ENCODE measurements around the gene UBXN7.
"Not testable (repeated sequence)": the region's sequence is repeated elsewhere in the genome, so short reads cannot be mapped to it uniquely, and the experiment has no call there.

The UBXN7 gene, protein sequence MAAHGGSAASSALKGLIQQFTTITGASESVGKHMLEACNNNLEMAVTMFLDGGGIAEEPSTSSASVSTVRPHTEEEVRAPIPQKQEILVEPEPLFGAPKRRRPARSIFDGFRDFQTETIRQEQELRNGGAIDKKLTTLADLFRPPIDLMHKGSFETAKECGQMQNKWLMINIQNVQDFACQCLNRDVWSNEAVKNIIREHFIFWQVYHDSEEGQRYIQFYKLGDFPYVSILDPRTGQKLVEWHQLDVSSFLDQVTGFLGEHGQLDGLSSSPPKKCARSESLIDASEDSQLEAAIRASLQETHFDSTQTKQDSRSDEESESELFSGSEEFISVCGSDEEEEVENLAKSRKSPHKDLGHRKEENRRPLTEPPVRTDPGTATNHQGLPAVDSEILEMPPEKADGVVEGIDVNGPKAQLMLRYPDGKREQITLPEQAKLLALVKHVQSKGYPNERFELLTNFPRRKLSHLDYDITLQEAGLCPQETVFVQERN

DNA sequence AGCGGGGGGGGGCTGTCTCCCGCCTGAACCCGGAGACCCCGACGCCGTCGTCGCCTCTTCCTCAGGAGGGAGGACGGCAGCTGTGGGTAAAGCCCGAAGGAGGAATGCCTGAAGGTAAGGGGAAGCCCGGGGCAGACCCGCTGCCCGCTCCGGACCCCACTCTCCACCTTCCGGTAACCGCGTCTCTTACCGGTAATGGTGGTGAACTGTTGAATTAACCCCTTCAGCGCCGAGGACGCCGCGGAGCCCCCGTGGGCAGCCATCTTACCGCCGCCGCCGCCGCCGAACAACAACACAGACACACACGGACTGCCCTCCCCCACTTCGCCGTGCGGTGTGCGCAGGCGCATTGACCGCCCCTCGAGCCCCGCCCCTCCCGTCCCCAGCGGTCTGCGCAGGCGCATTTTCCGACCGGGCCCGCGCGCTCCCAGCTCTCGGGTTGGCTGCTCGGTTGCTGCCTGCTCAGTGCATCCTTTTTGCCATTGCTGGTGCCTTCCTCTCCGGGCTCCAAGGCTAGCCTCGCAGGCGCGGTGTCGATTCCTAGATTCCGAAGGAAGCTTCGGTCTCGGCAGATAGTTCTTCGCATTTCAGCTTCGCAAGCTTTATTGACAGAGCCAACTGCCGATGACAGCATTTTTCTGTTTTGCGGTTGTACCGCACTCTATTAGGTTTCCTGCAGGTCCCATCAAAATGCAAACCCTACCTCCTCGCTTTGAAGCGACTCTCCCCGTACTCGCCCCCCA is at the start of gene UBXN7:
Gene UBXN7, minus strand, starts transcription at position 291 of the 743 bp plus-strand sequence. Its CDS starts 28 bp downstream, at position 263.
- DNase-seq: peak; percentile 96

DNA sequence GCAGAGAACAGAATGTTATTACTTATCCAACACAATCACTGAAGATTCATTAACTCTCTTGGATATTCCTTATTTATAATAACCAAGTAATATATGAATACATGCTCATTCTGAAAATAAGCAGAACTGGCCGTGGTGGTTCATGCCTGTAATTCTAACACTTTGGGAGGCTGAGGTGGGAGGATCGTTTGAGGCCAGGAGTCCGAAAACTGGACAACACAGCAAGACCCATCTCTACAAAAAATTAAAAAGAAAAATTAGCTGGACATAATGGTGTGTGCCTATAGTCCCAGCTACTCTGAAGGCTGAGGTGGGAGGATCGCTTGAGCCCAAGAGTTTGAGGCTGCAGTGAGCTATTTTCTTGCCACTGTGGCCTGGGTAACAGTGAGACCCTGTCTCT is 45.5 kb upstream of the UBXN7 start:
- no peak for DNase-seq

DNA sequence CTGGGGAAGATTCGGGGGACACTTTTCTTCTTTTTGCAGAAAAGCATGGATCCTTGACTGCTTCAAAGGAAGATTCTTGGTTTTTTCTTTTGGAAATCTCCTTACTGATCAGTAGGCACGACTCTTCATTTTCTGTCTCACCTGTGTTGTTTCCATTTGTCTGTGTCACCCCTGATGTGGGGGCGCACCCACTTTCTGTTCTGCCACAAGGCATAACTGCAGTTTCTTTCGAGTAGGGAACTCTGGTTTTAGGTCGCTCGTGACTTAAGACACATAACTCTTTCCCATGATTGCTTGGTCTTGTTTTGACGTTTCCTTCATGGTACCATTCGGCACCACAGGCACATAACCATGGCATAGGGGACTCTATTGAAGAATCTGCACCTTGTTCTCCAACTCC is 40.1 kb upstream of the UBXN7 start:
- no peak for DNase-seq

DNA sequence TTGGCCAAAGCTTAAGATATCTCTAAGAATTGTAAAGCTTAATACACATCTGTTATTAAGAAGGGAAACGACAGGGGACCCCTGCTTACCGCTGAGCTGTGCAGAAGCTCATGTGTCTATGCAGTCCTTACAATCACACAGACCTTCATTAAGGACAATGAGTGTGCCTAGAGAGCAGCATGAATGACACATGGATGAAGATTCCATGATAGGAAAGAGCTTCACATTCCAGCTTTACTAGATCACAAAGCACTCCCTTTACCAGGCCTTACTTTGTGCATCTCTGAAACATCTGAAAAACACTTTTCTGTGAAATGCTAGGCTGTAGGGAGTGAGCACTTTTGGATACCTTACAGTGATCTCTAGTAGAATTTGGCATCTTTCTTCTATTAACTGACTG is 39.3 kb upstream of the UBXN7 start:
- DNase-seq: no peak

DNA sequence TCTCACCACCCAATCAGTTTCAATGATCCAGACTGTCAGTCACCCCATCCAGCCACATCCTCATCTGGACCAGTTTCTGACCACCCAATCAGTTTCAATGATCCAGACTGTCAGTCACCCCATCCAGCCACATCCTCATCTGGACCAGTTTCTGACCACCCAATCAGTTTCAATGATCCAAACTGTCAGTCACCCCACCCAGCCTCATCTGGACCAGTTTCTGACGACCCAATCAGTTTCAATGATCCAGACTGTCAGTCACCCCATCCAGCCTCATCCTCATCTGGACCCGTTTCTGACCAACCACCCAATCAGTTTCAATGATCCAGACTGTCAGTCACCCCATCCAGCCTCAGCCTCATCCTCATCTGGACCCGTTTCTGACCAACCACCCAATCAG is 38.0 kb upstream of the UBXN7 start:
- DNase-seq: not testable (repeated sequence)

DNA sequence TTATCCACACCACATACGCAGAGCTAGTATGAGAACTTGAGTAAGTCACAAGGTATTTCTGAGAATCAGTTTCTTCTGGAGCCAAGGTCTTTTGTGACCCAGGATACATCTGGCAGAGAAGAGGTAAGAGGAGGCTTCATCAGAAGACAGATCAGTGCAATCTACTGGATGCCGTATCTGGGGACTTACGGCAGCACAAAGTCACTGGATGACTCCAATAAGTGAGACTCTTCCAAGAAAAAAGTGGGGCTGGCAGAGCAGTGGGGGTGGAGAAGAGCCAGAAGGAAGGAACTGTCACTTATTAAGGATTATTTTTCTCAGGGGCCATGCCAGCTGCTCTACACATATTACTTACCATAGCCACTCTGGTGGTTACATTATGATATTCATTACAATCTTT is 31.6 kb upstream of the UBXN7 start:
- DNase-seq: no peak

DNA sequence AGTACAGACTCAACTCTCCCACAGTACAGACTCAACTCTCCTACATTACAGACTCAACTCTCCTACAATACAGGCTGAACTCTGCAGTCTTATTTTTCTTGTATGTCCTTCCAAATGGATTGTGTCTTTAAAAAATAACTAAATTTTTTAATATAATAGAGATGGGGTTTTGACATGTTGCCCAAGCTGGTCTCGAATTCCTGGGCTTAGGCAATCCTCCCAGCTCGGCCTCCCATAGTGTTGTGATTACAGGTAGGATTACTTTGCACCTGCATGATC is 31.2 kb upstream of the UBXN7 start:
- no peak for DNase-seq

DNA sequence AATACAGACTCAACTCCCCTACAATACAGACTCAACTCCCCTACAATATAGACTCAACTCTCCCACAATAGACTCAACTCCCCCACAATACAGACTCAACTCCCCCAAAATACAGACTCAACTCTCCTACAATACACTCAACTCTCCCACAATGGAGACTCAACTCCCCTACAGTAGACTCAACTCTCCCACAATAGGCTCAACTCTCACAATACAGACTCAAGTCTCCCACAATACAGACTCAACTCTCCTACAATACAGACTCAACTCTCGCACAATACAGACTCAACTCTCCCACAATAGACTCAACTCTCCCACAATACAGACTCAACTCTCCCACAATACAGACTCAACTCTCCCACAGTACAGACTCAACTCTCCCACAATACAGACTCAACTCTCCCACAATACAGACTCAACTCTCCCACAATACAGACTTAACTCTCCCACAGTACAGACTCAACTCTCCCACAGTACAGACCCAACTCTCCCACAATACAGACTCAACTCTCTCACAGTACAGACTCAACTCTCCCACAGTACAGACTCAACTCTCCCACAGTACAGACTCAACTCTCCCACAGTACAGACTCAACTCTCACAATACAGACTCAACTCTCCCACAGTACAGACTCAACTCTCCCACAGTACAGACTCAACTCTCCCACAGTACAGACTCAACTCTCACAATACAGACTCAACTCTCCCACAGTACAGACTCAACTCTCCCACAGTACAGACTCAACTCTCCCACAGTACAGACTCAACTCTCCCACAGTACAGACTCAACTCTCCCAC is 30.7 kb upstream of the UBXN7 start:
- DNase-seq: not testable (repeated sequence)

DNA sequence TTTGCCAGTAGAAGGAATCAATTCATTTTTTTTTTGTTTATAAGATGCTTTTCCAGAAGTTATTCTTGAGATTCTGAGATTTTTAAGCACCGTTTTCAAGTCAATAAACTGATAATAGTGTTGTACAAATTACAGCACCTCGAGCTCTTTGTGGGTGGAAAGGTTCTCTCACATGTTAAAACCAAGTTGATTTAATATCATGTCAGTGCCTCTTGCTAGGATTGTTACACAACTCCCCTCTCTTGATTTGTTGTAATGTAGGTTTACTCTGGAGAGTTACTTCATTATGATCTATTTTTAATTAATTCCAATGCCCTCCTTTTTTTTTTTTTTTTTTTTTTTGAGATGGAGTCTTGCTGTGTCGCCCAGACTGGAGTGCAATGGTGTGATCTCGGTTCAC is 25.8 kb upstream of the UBXN7 start:
- no peak for DNase-seq

DNA sequence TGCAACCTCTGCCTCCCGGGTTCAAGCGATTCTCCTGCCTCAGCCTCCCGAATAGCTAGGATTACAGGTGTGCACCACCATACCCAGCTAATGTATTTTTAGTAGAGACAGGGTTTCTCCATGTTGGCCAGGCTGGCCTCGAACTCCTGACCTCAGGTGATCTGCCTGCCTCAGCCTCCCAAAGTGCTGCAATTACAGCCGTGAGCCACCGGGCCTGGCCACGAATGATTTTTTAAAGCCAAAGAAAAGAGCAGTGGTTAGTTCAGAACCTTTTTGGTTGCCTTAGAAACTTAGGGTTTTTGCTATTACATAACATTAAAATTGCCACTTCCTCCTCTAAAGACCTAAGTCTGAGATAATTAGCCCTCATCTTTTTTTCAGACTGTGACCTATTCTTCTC is 25.2 kb upstream of the UBXN7 start:
- DNase-seq: not testable (repeated sequence)

DNA sequence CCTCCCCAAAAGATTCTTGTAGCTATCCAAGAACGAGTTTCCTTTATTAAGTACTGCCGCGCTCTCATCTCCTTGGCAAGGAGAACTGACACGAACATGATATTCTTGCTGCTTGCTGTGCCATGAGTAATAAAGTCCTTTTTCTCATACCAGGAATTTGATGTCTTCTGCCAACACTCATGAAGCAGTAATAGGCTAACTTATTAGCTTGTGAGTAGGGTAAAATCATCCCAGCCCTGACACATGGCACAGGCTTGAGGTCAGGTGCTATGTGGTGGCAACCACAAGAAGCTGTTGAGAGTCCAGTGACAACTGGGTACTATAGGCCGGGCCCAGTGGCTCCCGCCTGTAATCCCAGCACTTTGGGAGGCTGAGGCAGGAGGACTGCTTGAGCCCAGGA is 22.7 kb upstream of the UBXN7 start:
- no peak for DNase-seq

DNA sequence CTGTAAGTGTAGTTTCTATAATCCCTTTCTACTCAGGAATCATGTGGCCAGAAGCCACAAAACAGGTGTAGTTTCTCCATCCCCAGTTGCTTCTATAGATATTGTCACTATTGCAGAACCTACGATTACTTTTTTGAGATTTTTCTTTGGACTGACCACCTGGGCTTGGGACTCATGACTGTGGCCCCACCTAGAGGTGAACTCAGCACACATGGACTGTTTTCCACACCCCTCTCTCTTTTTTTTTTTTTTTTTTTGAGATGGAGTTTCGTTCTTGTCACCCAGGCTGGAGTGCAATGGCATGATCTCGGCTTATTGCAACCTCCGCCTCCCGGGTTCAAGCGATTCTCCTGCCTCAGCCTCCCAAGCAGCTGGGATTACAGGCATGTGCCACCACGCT is 13.2 kb upstream of the UBXN7 start:
- not testable (repeated sequence) for DNase-seq

DNA sequence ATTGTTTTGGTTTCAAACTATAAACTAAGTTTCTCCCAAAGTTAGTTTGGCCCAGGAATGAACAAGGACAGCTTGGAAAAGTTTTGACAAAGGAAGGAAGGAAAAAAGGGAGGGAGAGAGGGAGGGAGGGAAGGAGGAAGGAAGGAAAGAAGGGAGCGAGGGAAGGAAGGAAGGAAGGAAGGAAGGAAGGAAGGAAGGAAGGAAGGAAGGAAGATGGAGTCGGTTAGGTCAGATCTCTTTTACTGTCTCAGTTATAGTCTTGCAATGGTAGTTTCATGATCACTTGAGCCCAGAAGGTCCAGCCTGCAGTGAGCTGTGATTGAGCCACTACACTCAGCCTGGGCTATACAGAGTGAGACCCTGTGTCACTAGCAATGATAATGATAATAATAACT is 12.3 kb upstream of the UBXN7 start:
- no peak for DNase-seq

DNA sequence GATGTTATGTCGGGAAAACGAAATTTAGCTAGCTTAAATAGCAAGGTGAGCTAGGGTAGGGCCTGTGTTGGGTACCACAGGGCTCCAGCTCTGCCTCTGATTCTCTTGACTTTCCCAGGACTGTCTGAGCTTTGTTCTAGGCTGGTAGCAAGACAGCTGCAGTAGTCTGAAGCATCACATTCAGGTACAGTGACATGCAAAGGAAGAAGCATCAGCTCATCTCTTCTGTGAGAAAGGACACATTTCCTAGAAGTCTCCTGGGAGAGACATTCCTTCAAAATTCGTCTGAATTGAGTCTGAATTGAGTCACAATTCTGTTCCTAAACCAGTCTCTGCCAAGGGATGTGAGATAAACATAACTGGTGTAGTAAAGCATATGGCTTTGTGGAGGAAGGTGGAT is 8.5 kb upstream of the UBXN7 start:
- DNase-seq: no peak

DNA sequence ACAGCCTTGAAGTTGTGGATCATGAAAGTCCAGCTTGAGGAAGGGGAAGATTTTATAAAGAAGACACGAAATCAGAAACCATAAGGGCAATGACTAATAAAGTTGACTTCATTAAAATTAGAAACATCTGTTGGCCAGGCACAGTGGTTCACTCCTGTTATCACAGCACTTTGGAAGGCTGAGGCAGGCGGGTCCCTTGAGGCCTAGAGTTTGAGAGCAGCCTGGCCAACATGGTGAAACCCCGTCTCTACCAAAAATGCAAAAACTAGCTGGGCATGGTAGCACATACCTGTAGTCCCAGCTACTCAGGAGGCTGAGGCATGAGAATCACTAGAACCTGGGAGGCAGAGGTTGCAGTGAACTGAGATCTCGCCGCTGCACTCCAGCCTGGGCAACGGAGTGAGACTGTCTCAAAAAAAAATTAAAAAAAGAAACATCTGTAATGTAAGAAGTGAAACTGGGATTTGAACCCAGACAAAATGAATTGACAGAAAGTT is 7.9 kb upstream of the UBXN7 start:
- DNase-seq: no peak

DNA sequence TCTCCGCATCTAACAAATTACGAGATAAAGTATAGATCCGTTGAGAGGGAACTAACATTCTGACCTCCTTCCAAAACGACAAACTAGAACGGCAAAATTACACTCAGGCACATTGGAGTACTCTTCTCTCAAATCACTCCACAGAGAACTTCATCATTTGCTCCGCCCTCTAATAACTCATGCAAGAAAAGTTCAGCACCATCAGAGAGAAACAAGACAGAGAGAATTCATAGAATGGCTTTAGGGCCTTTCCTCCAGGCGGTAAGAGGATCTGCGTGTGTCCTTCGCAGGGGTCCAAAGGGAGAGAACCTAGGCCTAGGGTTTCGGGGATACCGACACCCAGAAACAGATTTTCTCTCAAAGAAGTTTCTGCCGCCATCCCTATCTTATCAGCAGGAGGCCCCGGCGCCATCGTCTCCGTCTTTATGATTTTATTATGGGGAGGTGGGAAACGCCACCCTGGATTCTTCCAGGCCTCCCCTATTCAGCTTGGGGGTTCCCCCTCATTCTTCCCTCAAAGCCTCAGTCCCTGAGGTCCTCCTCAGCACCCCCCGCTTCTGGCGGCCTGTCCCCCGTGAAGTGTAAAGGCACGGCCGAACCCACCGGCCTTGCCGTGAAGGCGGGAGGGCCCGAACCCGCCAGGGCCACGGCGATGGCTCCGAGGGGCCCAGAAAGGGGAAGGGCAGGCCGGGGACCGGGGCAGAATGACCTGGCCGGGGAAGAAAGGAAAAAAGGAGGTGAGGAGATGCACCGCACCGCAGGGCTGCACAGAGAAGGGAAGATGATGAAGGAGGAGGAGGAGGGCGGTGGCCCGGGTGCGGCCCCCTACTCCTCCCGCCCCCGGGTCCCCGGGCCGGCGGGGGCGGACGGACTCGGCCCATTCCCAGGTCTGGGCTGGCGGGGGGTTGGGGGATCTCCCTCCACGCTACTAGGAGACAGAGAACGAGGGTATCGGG is 768 bp downstream of the UBXN7 start:
- no peak for DNase-seq

DNA sequence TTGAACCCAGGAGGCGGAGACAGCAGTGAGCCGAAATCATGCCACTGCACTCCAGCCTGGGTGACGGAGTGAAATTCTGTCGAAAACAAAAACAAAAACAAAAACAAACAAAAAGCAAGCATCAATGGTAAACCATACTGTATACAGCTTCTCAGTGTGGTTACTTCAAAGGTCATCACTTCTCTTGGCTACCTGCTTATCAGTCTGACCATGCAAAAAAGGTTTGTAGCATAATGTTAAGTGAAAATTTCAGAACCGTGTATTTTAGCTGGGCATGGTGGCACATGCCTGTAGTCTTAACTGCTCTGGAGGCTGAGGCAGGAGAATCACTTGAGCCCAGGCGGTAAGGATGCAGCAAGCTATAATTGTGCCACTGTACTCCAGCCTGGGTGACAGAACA is 4.2 kb downstream of the UBXN7 start:
- no peak for DNase-seq

DNA sequence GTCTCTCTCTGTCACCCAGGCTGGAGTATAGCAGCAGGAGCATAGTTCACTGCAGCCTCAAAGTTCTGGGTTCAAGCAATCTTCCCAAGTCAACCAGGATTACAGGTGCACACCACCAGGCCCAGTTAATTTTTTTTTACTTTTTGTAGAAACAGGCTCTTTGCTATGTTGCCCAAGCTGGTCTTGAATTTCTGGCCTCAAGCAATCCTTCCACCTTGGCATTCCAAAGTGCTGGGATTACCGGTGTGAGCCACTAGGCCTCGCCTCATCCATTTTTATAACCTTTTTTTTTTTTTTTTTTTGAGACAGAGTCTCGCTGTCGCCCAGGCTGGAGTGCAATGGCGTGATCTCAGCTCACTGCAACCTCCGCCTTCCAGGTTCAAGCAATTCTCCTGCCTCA is 7.8 kb downstream of the UBXN7 start:
- DNase-seq: not testable (repeated sequence)

DNA sequence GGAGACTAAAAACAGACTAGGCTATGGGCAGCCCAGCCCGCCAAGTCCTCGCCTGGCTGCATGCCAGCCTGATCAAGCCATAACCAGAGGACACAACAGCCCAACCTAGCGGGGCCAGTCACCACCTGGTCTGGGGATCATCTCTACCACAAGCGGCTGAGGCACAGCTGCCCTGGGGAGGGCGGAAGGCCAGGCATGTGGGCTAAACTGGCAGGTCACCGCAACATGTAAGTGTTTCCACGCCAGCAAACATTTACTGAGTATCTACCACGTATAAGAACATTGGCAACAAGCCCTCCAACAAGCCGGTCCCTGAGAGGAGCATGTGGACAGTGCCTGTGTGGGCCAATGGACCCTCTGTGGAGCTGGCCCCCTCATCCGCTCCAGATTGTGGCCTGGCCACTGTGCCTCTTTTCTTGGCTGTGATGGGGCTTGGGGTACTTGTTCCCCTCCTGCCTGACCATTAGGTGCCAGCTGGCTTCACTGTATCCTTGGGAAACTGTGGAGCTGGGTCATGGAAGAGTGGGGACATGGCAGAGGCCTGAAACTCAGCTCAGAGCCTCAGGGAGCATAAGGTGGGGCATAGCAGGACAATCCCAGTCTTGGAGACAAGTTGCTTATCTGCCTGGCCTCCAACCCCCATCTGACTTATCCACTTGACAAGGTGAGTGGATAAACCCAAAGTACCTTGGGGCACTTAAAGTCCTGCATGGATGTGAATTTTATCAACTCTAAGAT is 9.0 kb downstream of the UBXN7 start:
- no peak for DNase-seq

DNA sequence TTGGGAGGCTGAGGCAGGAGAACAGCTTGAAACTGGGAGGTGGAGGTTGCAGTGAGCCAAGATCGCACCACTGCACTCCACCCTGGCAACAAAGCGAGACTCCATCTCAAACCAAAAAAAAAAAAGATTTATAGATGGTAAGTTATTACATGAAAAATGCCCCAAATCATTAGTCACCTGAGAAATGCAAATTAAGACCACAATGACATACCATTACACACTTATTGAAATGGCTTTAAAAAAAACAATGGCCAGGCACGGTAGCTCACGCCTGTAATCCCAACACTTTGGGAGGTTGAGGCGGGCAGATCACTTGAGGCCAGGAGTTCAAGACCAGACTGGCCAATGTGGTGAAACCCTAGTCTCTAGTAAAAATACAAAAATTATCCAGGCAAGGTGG is 10.6 kb downstream of the UBXN7 start:
- DNase-seq: not testable (repeated sequence)

DNA sequence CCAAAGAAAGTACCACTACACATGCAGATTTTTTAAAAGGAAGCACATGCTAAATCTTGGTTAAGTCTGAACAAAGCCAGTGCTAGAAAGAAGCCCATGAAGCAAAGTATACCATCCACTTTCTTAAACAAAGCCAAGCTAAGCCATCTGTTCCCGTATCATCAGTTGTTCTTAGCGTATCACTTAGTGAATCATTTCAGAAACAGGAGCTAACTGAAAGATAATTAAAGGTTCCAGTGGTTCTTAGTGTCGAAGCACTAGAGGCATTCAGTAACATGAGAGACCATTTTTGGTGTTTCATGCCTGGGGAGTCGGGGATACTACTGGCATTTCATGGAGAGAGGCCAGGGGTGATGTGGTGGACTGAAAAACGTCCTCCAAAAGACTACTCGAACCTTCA is 12.8 kb downstream of the UBXN7 start:
- DNase-seq: no peak

DNA sequence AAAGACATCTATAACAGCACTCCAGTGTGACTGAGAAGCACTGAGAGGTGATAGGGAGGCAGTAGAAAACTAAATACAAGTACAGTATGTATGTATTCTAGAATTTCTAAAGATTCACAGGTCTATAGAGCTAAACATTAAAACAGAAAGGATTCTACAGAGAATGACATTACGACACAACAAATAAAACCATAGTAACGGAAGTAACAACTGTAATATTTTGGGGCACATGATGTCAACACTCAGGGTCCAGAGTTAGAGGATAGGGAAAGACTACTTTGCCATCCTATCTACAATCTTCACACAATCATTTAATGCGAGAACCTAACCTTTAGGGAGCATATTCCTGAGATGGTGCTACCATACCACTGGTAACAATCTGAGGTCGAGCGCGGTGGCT is 13.6 kb downstream of the UBXN7 start:
- no peak for DNase-seq

Data from activated CD4-positive, alpha-beta T cell treated with anti-CD3 and anti-CD28 coated beads for 1 hour (primary cell).